ENCODE measurements around the gene CLCNKB. TPM values are rescaled to one million over a fixed set of nuclear protein-coding genes. Genes with fewer than 3 reads are reported as not detected.

Gene CLCNKB
- total and polyA plus RNA-seq, 2 of the 13 experiments (the other 11 are each of a cell fraction or from before 2014, with no cell fraction given): 0.04 TPM; not detected in 1

GRCh38 chr1:16078925-16079656 lies 35.5 kb downstream of the CLCNKB start (continued):
- no peak for TF ChIP-seq MXD1 (CRISPR knock-in tag; IDR thresholded peaks at IDR 0.05)
- TF ChIP-seq ZNF564 (CRISPR knock-in tag; IDR thresholded peaks at IDR 0.05): no peak
- no peak for TF ChIP-seq ZNF354B (CRISPR knock-in tag; IDR thresholded peaks at IDR 0.05)
- TF ChIP-seq MIER3 (CRISPR knock-in tag; IDR thresholded peaks at IDR 0.05; ENCODE audit: borderline replicate concordance): no peak
- TF ChIP-seq ZNF281 (CRISPR knock-in tag; IDR thresholded peaks at IDR 0.05; ENCODE audit: borderline replicate concordance): no peak
- TF ChIP-seq ZNF597 (CRISPR knock-in tag; IDR thresholded peaks at IDR 0.05): no peak
- no peak for TF ChIP-seq ZNF17 (CRISPR knock-in tag; IDR thresholded peaks at IDR 0.05)
- TF ChIP-seq KLF9 (CRISPR knock-in tag; IDR thresholded peaks at IDR 0.05; ENCODE audit: low read depth): no peak
- no peak for TF ChIP-seq NFATC3 (CRISPR knock-in tag; IDR thresholded peaks at IDR 0.05)
- TF ChIP-seq HNF4G (IDR thresholded peaks at IDR 0.05; ENCODE audit: borderline replicate concordance, low read depth, low read length): no peak
- no peak for TF ChIP-seq HNF4G (CRISPR knock-in tag; IDR thresholded peaks at IDR 0.05; ENCODE audit: borderline replicate concordance, low read depth)
- no peak for TF ChIP-seq DR1 (CRISPR knock-in tag; IDR thresholded peaks at IDR 0.05)
- TF ChIP-seq ZNF331 (CRISPR knock-in tag; IDR thresholded peaks at IDR 0.05): peak; percentile 37; the same call in 1 of the 2 replicates
- no peak for TF ChIP-seq SYNCRIP (IDR thresholded peaks at IDR 0.05; ENCODE audit: insufficient read depth, low read depth, low read length)
- no peak for TF ChIP-seq GABPA (IDR thresholded peaks at IDR 0.05; ENCODE audit: low read depth, low read length)
- TF ChIP-seq GABPA (CRISPR knock-in tag; IDR thresholded peaks at IDR 0.05; ENCODE audit: low read depth): no peak
- TF ChIP-seq MZF1 (CRISPR knock-in tag; IDR thresholded peaks at IDR 0.05; ENCODE audit: borderline replicate concordance): no peak
- no peak for TF ChIP-seq ZNF333 (CRISPR knock-in tag; IDR thresholded peaks at IDR 0.05; ENCODE audit: borderline replicate concordance)
- no peak for TF ChIP-seq ZFP36L1 (CRISPR knock-in tag; IDR thresholded peaks at IDR 0.05)
- no peak for TF ChIP-seq PHF5A (CRISPR knock-in tag; IDR thresholded peaks at IDR 0.05; ENCODE audit: low read depth, unreplicated experiment)
- TF ChIP-seq CERS6 (CRISPR knock-in tag; IDR thresholded peaks at IDR 0.05): no peak
- TF ChIP-seq PLRG1 (conservative IDR thresholded peaks at IDR 0.05): no peak
- TF ChIP-seq ZNF546 (CRISPR knock-in tag; conservative IDR thresholded peaks at IDR 0.05): no peak
- TF ChIP-seq PTBP1 (IDR thresholded peaks at IDR 0.05; ENCODE audit: low read depth, low read length, poor library complexity, severe bottlenecking): no peak
- no peak for TF ChIP-seq AGO2 (optimal IDR thresholded peaks at IDR 0.05; ENCODE audit: low read depth, low read length)
- TF ChIP-seq NCOA1 (CRISPR knock-in tag; IDR thresholded peaks at IDR 0.05): no peak
- TF ChIP-seq ZNF841 (CRISPR knock-in tag; IDR thresholded peaks at IDR 0.05; ENCODE audit: borderline replicate concordance): no peak

All from HepG2 (cell line).